ENCODE measurements around the gene TRPV3.

GRCh38 chr17:3590768-3591167 lies 33.2 kb upstream of the TRPV3 start:
- TF ChIP-seq CTCF (IDR thresholded peaks at IDR 0.05) (no peak), EZH2 (IDR thresholded peaks at IDR 0.05; ENCODE audit: borderline replicate concordance, insufficient read depth, low read depth, low read length, poor library complexity, severe bottlenecking) (no peak)
